Iris pigment epithelial cell (primary cell): ENCODE measurements around the gene AGPAT3.
A peak's percentile ranks its signal among the peaks of the same experiment; 100 is the strongest.

Experiments used
- DNase-seq: peaks from one replicate; pipeline ENCODE4 v3.0.0-alpha.2; 2011; ENCODE audit warnings: low read depth

The AGPAT3 gene

GRCh38 chr21:43957128-43957571, 92.1 kb downstream of the AGPAT3 start:
- no peak for DNase-seq

DNA sequence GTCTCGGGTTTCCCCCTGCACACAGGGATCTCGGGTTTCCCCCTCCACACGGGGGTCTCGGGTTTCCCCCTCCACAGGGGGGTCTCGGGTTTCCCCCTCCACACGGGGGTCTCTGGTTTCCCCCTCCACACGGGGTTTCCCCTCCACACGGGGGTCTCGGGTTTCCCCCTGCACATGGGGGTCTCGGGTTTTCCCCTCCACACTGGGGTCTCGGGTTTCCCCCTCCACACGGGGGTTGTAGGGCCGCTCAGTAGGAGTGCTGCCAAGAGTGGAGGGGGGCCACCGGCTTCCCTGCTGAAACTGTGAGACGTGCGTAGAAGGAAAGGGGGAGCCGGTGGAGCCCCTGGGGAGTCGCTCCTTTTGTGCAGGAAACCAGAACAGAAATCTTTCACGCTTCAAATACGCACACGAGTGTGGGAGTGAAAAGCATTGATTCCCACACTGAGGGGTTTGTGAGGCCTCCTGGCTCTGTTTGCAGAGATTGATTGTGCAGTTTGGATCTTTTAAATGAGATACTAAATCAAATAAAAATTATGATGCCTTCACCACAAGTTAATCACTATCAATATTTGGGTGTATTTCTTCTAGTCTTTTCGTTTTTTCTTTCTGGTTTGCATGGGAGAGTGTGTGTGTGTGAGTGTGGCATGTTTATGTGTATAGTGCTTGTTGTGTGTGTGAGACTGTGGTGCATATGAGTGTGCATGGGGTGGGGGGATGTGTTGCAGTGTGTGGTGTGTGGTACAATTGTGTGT, 92.8 kb downstream of the AGPAT3 start:
- DNase-seq, result no peak

DNA sequence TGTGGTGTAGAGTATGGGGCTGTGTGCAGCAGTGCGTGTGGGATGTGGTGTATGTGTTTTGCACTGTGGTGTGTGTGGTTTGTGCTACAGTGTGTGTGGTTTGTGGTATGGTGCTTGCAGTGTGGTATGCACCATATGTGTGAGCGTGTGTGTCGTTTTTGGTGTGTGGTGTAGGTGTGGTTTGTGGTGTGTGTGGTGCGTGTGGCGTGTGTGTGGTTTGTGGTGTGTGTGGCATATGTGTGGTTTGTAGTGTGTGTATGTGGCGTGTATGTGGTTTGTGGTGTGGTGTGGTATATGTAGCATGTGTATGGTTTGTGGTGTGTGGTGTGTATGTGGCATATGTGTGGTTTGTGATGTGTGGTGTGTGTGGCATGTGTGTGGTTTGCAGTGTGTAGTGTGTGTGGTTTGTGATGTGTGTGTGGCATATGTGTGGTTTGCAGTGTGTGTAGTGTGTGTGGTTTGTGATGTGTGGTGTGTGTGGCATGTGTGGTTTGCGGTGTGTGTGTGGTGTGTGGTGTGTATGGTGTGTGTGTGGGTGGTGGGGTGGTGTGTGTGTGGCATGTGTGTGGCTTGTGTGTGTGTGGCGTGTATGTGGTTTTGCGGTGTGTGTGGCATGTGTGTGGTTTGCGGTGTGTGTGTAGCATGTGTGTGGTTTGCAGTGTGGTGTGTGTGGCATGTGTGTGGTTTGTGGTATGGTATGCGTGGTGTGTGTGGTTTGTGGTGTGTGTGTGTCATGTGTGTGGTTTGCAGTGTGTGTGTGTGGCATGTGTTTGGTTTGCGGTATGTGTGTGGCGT, 93.5 kb downstream of the AGPAT3 start:
- DNase-seq, result no peak

DNA sequence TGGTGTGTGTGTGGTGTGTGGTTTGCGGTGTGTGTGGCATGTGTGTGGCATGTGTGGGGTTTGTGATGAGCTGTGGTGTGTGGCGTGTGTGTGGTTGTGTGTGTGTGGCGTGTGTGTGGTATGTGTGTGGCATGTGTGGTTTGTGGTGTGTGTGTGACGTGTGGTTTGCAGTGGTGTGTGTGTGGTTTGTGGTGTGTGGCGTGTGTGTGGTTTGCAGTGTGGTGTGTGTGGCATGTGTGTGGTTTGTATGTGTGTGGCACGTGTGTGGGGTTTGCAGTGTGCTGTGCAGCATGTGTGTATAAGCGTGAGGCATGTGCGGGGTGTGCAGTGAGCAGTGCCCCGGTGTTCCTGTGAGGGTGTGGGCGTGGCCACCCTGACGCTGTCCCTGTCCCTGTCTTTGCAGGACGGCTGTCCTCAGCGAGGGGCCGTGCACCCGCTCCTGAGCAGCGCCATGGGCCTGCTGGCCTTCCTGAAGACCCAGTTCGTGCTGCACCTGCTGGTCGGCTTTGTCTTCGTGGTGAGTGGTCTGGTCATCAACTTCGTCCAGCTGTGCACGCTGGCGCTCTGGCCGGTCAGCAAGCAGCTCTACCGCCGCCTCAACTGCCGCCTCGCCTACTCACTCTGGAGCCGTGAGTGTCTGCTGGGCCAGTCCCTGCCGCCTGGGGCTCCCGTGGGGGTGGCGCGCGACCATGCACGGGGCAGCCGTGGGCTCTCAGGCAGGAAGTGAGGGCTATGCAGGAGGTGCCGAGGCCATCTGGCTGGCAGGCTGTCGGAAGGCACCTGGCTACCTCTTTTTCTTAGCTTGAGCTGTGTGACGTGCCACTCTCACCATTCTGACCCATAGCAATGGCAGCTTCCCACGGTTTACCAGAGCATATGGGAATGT, 94.5 kb downstream of the AGPAT3 start:
- no peak for DNase-seq

DNA sequence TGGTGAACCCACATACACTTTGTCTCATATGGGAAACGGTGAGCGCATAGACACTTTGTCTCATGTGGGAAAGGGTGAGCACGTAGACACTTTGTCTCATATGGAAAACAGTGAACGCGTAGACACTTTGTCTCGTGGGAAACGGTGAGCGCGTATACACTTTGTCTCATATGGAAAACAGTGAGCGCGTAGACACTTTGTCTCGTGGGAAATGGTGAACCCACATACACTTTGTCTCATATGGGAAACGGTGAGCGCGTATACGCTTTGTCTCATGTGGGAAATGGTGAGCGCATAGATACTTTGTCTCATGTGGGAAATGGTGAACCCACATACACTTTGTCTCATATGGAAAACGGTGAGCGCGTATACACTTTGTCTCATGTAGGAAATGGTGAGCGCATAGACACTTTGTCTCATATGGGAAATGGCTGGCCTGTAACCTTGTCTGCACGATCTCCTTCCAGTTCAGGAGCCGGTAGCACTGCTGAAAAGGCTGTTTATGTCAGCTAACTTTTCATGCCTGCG, 96.4 kb downstream of the AGPAT3 start:
- no peak for DNase-seq

- no peak for DNase-seq
Measured at GRCh38 chr21:43965911-43966585, 101.0 kb downstream of the AGPAT3 start.

DNA sequence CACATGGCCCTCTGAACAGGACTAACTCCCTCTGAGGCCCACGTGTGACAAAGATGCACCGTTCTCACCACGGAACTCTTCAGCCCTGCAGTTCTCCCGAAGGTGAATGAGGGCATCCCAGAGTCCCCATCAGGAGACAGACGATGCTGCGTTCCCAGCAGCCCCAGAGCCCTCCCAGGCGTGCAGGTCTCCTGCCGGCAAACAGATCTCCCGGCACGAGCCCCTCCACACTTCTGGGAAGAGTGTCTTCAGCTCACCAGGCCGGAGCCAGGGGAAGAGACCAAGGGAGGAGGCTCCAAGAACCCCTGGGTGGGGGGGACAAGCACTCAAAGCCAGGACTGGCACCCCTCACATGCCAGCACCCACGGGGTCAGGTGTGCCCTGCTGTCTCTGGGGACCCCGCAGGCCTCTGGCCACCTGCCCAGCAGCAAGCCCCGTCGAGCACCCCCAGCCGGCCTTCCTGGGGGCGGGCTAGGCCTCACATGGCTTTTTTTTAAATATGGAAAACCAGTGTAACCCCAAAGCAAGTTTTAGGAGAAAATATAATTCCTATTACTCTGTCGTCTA, 102.0 kb downstream of the AGPAT3 start:
- no peak for DNase-seq

DNA sequence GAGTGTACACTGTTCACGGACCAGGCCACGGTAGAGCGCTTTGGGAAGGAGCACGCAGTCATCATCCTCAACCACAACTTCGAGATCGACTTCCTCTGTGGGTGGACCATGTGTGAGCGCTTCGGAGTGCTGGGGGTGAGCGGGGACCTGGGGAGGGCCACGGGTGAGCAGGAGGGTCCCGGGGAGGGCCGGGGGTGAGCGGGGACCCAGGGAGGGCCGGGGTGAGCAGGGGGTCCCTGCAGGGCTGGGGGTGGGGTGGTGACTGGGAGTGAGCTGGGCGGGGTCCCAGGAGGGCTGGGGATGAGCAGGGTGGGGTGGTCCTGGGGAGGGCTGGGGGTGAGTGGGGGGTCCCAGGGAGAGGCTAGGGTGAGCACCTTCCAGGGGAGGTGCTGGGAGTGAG, 103.0 kb downstream of the AGPAT3 start:
- DNase-seq, result no peak

GRCh38 chr21:43968410-43969114, 103.5 kb downstream of the AGPAT3 start:
- DNase-seq, result no peak

- no peak for DNase-seq
Measured at GRCh38 chr21:43969115-43969444, 104.1 kb downstream of the AGPAT3 start.

- no peak for DNase-seq
Measured at GRCh38 chr21:43970551-43970950, 105.5 kb downstream of the AGPAT3 start.

- no peak for DNase-seq
Measured at GRCh38 chr21:43971201-43971991, 106.4 kb downstream of the AGPAT3 start.

DNA sequence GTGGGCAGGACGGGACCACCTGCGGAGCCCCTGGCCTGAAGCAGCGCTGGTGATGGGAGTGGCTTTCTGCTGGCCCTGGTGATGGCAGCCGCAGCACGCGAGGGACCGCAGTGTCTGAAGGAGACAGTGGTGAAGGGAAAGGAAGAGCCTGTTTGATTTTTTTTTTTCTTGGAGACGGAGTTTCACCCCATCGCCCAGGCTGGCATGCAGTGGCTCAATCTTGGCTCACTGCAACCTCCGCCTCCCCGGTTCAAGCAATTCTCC, 106.9 kb downstream of the AGPAT3 start:
- DNase-seq, result no peak

DNA sequence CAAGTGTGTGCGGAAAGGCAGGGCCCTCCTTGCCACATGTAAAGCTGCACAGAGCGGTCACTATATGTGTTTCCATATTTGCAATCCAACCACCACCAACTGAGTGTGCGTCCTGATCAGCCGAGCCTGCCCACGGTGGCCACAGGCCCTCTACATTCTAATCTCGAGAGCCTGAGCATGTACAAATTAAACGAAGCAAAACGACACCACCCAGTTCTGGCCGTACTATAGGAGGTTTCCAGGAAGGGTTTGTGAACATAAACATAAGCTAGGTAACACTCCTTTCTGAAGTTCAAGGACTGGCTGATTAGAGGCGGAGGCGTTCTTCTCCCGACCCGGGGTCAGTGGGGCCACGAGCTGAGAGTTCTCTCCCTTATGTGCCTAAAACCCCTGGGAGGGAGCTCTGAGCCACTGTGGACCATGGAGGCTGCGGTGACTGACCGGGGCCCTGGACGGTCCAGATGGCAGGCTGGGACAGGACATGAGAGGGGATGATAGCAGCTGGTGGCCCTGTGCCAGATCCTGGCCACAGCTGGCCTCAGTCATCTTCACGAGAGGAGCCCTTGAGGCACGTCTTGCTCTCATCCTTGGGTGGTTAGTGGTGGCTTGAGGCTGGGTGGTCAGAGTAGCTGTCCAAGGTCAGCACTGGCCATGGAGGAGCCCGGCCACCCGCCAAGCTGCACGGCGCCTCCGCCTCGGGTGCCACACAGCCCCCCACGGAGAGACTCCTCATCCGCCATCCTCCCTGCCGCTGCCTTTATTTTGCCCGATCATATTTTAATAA, 108.0 kb downstream of the AGPAT3 start:
- DNase-seq, result no peak

DNA sequence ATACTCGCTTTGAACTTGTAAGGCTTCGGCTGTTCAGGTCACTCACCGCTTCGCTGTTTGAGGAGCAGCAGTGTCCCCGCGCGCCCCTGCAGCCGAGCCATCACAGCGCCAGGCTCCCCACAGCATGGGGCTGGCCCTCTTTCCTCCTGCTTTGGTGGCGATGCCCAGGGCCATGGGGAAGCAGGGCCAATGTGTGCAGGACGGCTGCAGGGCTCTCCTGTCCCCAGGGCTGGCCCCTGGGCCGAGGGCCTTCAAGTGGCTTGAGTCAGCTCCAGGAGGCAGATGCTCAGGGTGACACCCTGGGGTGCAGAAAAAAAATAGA, 108.6 kb downstream of the AGPAT3 start:
- no peak for DNase-seq

- DNase-seq, result no peak
Measured at GRCh38 chr21:43974791-43975468, 109.9 kb downstream of the AGPAT3 start.

GRCh38 chr21:43975469-43976098, 110.6 kb downstream of the AGPAT3 start:
- DNase-seq, result peak; percentile 61

GRCh38 chr21:43976661-43977060, 111.6 kb downstream of the AGPAT3 start:
- DNase-seq, result no peak
